WTC11 (cell line): ENCODE results near the gene TMEM184A. TPM values are rescaled to one million over a fixed set of nuclear protein-coding genes. Genes with fewer than 3 reads are reported as not detected.

Experiments
- ATAC-seq: fragments of 200-7000 bp; cut with Tn5 transposase; 2 replicates; pipeline ENCODE4 v1.10.0; 2021; ENCODE audit warnings: mild to moderate bottlenecking, moderate library complexity
- CTCF ChIA-PET: fragments of 300-600 bp; sonication (Branson Sonifier 250); formaldehyde crosslinking; loops from one replicate; lab custom pipeline; 2021; ENCODE audit warnings: antibody characterized with exemption; lab: Charles Lee
- POLR2A ChIA-PET: fragments of 350-600 bp; sonication (Branson Sonifier 250); formaldehyde crosslinking; loops from one replicate; lab custom pipeline; 2021; ENCODE audit warnings: antibody characterized with exemption; lab: Charles Lee
- DNase-seq: peaks from one replicate; pipeline ENCODE4 v3.0.0; 2021; ENCODE audit warnings: low spot score
- H3K27ac Mint-ChIP-seq: 2 replicates; pipeline ENCODE4 v1.8.0; 2021; ENCODE audit warnings: mixed read lengths
- H3K27me3 Mint-ChIP-seq: 2 replicates; pipeline ENCODE4 v1.8.0; 2021; ENCODE audit warnings: low read depth, mild to moderate bottlenecking, moderate library complexity, mixed read lengths
- H3K36me3 Mint-ChIP-seq: 2 replicates; pipeline ENCODE4 v1.8.0; 2021; ENCODE audit warnings: mixed read lengths
- H3K4me1 Mint-ChIP-seq: 2 replicates; pipeline ENCODE4 v1.8.0; 2022; ENCODE audit warnings: mixed read lengths
- H3K4me3 Mint-ChIP-seq: 2 replicates; pipeline ENCODE4 v1.8.0; 2021; ENCODE audit warnings: mild to moderate bottlenecking, moderate library complexity, mixed read lengths
- H3K9me3 Mint-ChIP-seq: 2 replicates; pipeline ENCODE4 v1.8.0; 2021; ENCODE audit warnings: mixed read lengths
- AFF4 ChIP-seq: sonication (generic); formaldehyde crosslinking; IDR thresholded peaks from 2 replicates; pipeline ENCODE4 v1.8.1; 2023; ENCODE audit warnings: mild to moderate bottlenecking, missing genetic modification reagents, borderline replicate concordance
- ATF3 ChIP-seq: sonication (generic); formaldehyde crosslinking; conservative IDR thresholded peaks from 2 replicates; pipeline ENCODE4 v1.8.1; 2022; ENCODE audit warnings: mild to moderate bottlenecking, missing genetic modification reagents
- CDX4 ChIP-seq: fragments of 250-450 bp; sonication (Bioruptor Pico); IDR thresholded peaks from 2 replicates; pipeline ENCODE4 v1.9.0; 2021; ENCODE audit warnings: moderate library complexity, mild to moderate bottlenecking, inconsistent platforms, borderline replicate concordance
- CREB1 ChIP-seq: sonication (generic); formaldehyde crosslinking; IDR thresholded peaks from 2 replicates; pipeline ENCODE4 v1.8.0; 2023; ENCODE audit warnings: mild to moderate bottlenecking, missing genetic modification reagents
- ELF4 ChIP-seq: sonication (generic); formaldehyde crosslinking; IDR thresholded peaks from 2 replicates; pipeline ENCODE4 v1.8.1; 2022; ENCODE audit warnings: low read depth, mild to moderate bottlenecking, moderate library complexity, missing genetic modification reagents
- ESRRA ChIP-seq: sonication (generic); formaldehyde crosslinking; IDR thresholded peaks from 2 replicates; pipeline ENCODE4 v1.8.1; 2022; ENCODE audit warnings: mild to moderate bottlenecking, missing genetic modification reagents, borderline replicate concordance
- FOXP4 ChIP-seq: sonication (generic); formaldehyde crosslinking; IDR thresholded peaks from 2 replicates; pipeline ENCODE4 v1.8.0; 2022; ENCODE audit warnings: mild to moderate bottlenecking, missing genetic modification reagents
- GABPB1 ChIP-seq: sonication (generic); formaldehyde crosslinking; IDR thresholded peaks from 2 replicates; pipeline ENCODE4 v1.8.1; 2023; ENCODE audit warnings: mild to moderate bottlenecking, missing genetic modification reagents
- GRHL2 ChIP-seq: fragments of 250-450 bp; sonication (Bioruptor Pico); IDR thresholded peaks from 2 replicates; pipeline ENCODE4 v1.8.0; 2022; ENCODE audit warnings: mild to moderate bottlenecking, moderate library complexity; ENCODE audit not compliant: insufficient replicate concordance, severe bottlenecking
- GTF2I ChIP-seq: fragments of 250-450 bp; sonication (Bioruptor Pico); conservative IDR thresholded peaks from 2 replicates; pipeline ENCODE4 v1.4.0; 2021; ENCODE audit warnings: mild to moderate bottlenecking
- IRF2 ChIP-seq: sonication (generic); formaldehyde crosslinking; IDR thresholded peaks from 2 replicates; pipeline ENCODE4 v1.8.0; 2022; ENCODE audit warnings: low read depth, missing genetic modification reagents, borderline replicate concordance
- KAT7 ChIP-seq: sonication (generic); formaldehyde crosslinking; IDR thresholded peaks from 2 replicates; pipeline ENCODE4 v1.8.1; 2023; ENCODE audit warnings: missing genetic modification reagents, mild to moderate bottlenecking, borderline replicate concordance
- MYBL2 ChIP-seq: sonication (generic); formaldehyde crosslinking; IDR thresholded peaks from 2 replicates; pipeline ENCODE4 v1.8.1; 2023; ENCODE audit warnings: mild to moderate bottlenecking, moderate library complexity, missing genetic modification reagents
- NFATC4 ChIP-seq: fragments of 250-450 bp; sonication (Bioruptor Pico); IDR thresholded peaks from 2 replicates; pipeline ENCODE4 v1.9.0; 2021; ENCODE audit warnings: mild to moderate bottlenecking
- PREB ChIP-seq: sonication (generic); formaldehyde crosslinking; IDR thresholded peaks from 2 replicates; pipeline ENCODE4 v1.8.1; 2022; ENCODE audit warnings: mild to moderate bottlenecking, missing genetic modification reagents, moderate library complexity, borderline replicate concordance
- PRRX2 ChIP-seq: fragments of 250-450 bp; sonication (Bioruptor Pico); IDR thresholded peaks from 2 replicates; pipeline ENCODE4 v1.8.0; 2021; ENCODE audit warnings: mild to moderate bottlenecking
- RORB ChIP-seq: fragments of 250-450 bp; sonication (Bioruptor Pico); IDR thresholded peaks from 2 replicates; pipeline ENCODE4 v1.9.0; 2021; ENCODE audit warnings: mild to moderate bottlenecking
- SMAD4 ChIP-seq: sonication (generic); formaldehyde crosslinking; IDR thresholded peaks from 2 replicates; pipeline ENCODE4 v1.8.0; 2022; ENCODE audit warnings: mild to moderate bottlenecking, missing genetic modification reagents
- SOX15 ChIP-seq: fragments of 250-450 bp; sonication (Bioruptor Pico); IDR thresholded peaks from 2 replicates; pipeline ENCODE4 v1.9.0; 2021; ENCODE audit warnings: mild to moderate bottlenecking
- SP1 ChIP-seq: sonication (generic); formaldehyde crosslinking; conservative IDR thresholded peaks from 2 replicates; pipeline ENCODE4 v1.8.1; 2022; ENCODE audit warnings: missing genetic modification reagents
- TEAD1 ChIP-seq: sonication (generic); formaldehyde crosslinking; IDR thresholded peaks from 2 replicates; pipeline ENCODE4 v1.8.0; 2022; ENCODE audit warnings: mild to moderate bottlenecking, missing genetic modification reagents
- ZBTB21 ChIP-seq: sonication (generic); formaldehyde crosslinking; IDR thresholded peaks from 2 replicates; pipeline ENCODE4 v1.8.1; 2023; ENCODE audit warnings: mild to moderate bottlenecking, missing genetic modification reagents, borderline replicate concordance
- ZNF121 ChIP-seq: sonication (generic); formaldehyde crosslinking; IDR thresholded peaks from 2 replicates; pipeline ENCODE4 v1.8.0; 2023; ENCODE audit warnings: missing genetic modification reagents
- ZNF219 ChIP-seq: sonication (generic); formaldehyde crosslinking; IDR thresholded peaks from 2 replicates; pipeline ENCODE4 v1.8.0; 2023; ENCODE audit warnings: missing genetic modification reagents, mild to moderate bottlenecking, borderline replicate concordance
- ZNF396 ChIP-seq: fragments of 250-450 bp; sonication (Bioruptor Pico); IDR thresholded peaks from 2 replicates; pipeline ENCODE4 v1.8.0; 2021; ENCODE audit warnings: mild to moderate bottlenecking, moderate library complexity, borderline replicate concordance
- ZNF423 ChIP-seq: fragments of 250-450 bp; sonication (Bioruptor Pico); IDR thresholded peaks from 2 replicates; pipeline ENCODE4 v2.1.2; 2022; ENCODE audit warnings: mild to moderate bottlenecking, moderate library complexity
- ZNF512 ChIP-seq: sonication (generic); formaldehyde crosslinking; IDR thresholded peaks from 2 replicates; pipeline ENCODE4 v1.8.1; 2022; ENCODE audit warnings: missing genetic modification reagents, borderline replicate concordance
- ZNF671 ChIP-seq: fragments of 250-450 bp; sonication (Bioruptor Pico); IDR thresholded peaks from 2 replicates; pipeline ENCODE4 v1.8.0; 2021; ENCODE audit warnings: mild to moderate bottlenecking
- total RNA-seq: library from RNA; stranded (reverse); gene quantifications from 3 replicates; pipeline ENCODE4 v1.2.3, GENCODE V29; 2021

The TMEM184A gene
- total RNA-seq, 1 experiment from 2014 or later, result 1.4 TPM

- TF ChIP-seq PRRX2 (CRISPR knock-in tag), result no peak
Observed at GRCh38 chr7:1591876-1592275, 35.9 kb upstream of the TMEM184A start (continued).

- no peak overlapping the region for H3K4me3 Mint-ChIP-seq
- ChIA-PET POLR2A (no interaction called here), CTCF (interaction anchor here (0.6 kb wide), 1 partner anchor 76 kb away, joined by 3 read pairs; no protein-coding TSS in a partner anchor)
- peaks cover 16% of the 10 kb centered on the region for H3K9me3 Mint-ChIP-seq
- peaks cover 11% of the 10 kb centered on the region for H3K36me3 Mint-ChIP-seq
- ATAC-seq, result no peak
- TF ChIP-seq SOX15 (CRISPR knock-in tag), result no peak
- no peak for TF ChIP-seq ELF4 (CRISPR knock-in tag)
- TF ChIP-seq AFF4 (CRISPR knock-in tag), result no peak
- TF ChIP-seq GTF2I (CRISPR knock-in tag), result no peak
- TF ChIP-seq FOXP4 (CRISPR knock-in tag), result no peak
- no peak for TF ChIP-seq GRHL2
- TF ChIP-seq IRF2 (CRISPR knock-in tag), result no peak
- TF ChIP-seq ZNF396 (CRISPR knock-in tag), result no peak
- no peak for TF ChIP-seq SP1
- no peak for TF ChIP-seq GABPB1
- no peak for TF ChIP-seq MYBL2
- no peak for TF ChIP-seq SMAD4
- no peak for TF ChIP-seq RORB (CRISPR knock-in tag)
- no peak for TF ChIP-seq NFATC4 (CRISPR knock-in tag)
- TF ChIP-seq ZNF121 (CRISPR knock-in tag), result no peak
- no peak for TF ChIP-seq ZNF219
- no peak for DNase-seq
- H3K27me3 Mint-ChIP-seq, result peaks cover 2% of the 10 kb centered on the region; the same call in 1 of the 2 replicates
- H3K4me1 Mint-ChIP-seq, result peaks cover 3% of the 10 kb centered on the region
- H3K27ac Mint-ChIP-seq, result no peak overlapping the region; the same call in 1 of the 2 replicates
Observed at GRCh38 chr7:1591396-1591795, 35.4 kb upstream of the TMEM184A start.

- ATAC-seq (no peak), DNase-seq (no peak)
- POLR2A ChIA-PET, result no interaction called here
- Mint-ChIP-seq H3K27me3 (peaks cover under 1% of the 10 kb centered on the region; the same call in 1 of the 2 replicates), H3K4me3 (no peak overlapping the region), H3K9me3 (peaks cover 16% of the 10 kb centered on the region), H3K36me3 (peaks cover 11% of the 10 kb centered on the region), H3K27ac (no peak overlapping the region), H3K4me1 (peaks cover 3% of the 10 kb centered on the region)
- CTCF ChIA-PET, result interaction anchor here (0.6 kb wide), 2 partner anchors 76 to 177 kb away, joined by 3 read pairs; no protein-coding TSS in a partner anchor
- TF ChIP-seq ESRRA, result no peak
- TF ChIP-seq CDX4, result no peak
- no peak for TF ChIP-seq ATF3 (CRISPR knock-in tag)
- no peak for TF ChIP-seq CREB1 (CRISPR knock-in tag)
- no peak for TF ChIP-seq ZNF423 (CRISPR knock-in tag)
- no peak for TF ChIP-seq ZNF512
- no peak for TF ChIP-seq NFATC4 (CRISPR knock-in tag)
- no peak for TF ChIP-seq ZBTB21 (CRISPR knock-in tag)
- no peak for TF ChIP-seq ZNF671 (CRISPR knock-in tag)
- no peak for TF ChIP-seq PREB (CRISPR knock-in tag)
- no peak for TF ChIP-seq KAT7 (CRISPR knock-in tag)
- TF ChIP-seq TEAD1, result no peak
Observed at GRCh38 chr7:1590887-1591286, 34.9 kb upstream of the TMEM184A start.
